Measurements from ENCODE around the gene TCEANC. TPM values are rescaled to one million over a fixed set of nuclear protein-coding genes. Genes with fewer than 3 reads are reported as not detected.
"Not testable (repeated sequence)": the region's sequence is repeated elsewhere in the genome, so short reads cannot be mapped to it uniquely, and the experiment has no call there.

The TCEANC gene
- total RNA-seq = 1 to 10 TPM; 2.9 to 5.4 TPM
- long read RNA-seq, partial matches to known transcripts = 0 of 4 reads
- long read RNA-seq, other reads (novel, unspliced or antisense) = 4 of 4 reads

GRCh38 chrX:13652850-13653693 is at the start of gene TCEANC:
Gene TCEANC, plus strand, starts transcription at chrX:13653141. Its CDS starts 9,368 bp downstream, at chrX:13662509.
- intact Hi-C loops (cut with DNase I) = loop anchor here in 1 of 2 donors (10.0 kb wide), 1 partner anchor 382 kb away; no protein-coding TSS in a partner anchor
- DNase-seq = peak; percentile 98
- peak; percentile 99 for ATAC-seq

- DNase-seq (no peak), ATAC-seq (no peak)
- intact Hi-C loops (cut with DNase I) = no loop called here
Measured at GRCh38 chrX:13605611-13606010, 47.3 kb upstream of the TCEANC start.

- ATAC-seq (no peak), DNase-seq (no peak)
- intact Hi-C loops (cut with DNase I) = no loop called here
Measured at GRCh38 chrX:13607331-13607995, 45.5 kb upstream of the TCEANC start.

- intact Hi-C loops (cut with DNase I) = no loop called here
- DNase-seq = no peak
- no peak for ATAC-seq
Measured at GRCh38 chrX:13607996-13608365, 45.0 kb upstream of the TCEANC start.

- no peak for ATAC-seq
- intact Hi-C loops (cut with DNase I) = no loop called here
- no peak for DNase-seq
Measured at GRCh38 chrX:13614154-13614553, 38.8 kb upstream of the TCEANC start.

GRCh38 chrX:13620207-13620606 is 32.7 kb upstream of the TCEANC start:
- intact Hi-C loops (cut with DNase I) = no loop called here
- no peak for DNase-seq
- ATAC-seq = no peak

- no peak for DNase-seq
- intact Hi-C loops (cut with DNase I) = no loop called here
- ATAC-seq = no peak
Measured at GRCh38 chrX:13622401-13622964, 30.5 kb upstream of the TCEANC start.

GRCh38 chrX:13627306-13627705 is 25.6 kb upstream of the TCEANC start:
- no peak for ATAC-seq
- intact Hi-C loops (cut with DNase I) = no loop called here
- no peak for DNase-seq

GRCh38 chrX:13637224-13637623 is 15.7 kb upstream of the TCEANC start:
- ATAC-seq; DNase-seq; intact Hi-C loops (cut with DNase I): not testable (repeated sequence)

- DNase-seq (no peak), ATAC-seq (no peak)
- intact Hi-C loops (cut with DNase I) = no loop called here
Measured at GRCh38 chrX:13638021-13638420, 14.9 kb upstream of the TCEANC start.

GRCh38 chrX:13638826-13639225 is 14.1 kb upstream of the TCEANC start:
- DNase-seq = no peak
- intact Hi-C loops (cut with DNase I) = no loop called here
- no peak for ATAC-seq

GRCh38 chrX:13641684-13642083 is 11.3 kb upstream of the TCEANC start:
- intact Hi-C loops (cut with DNase I); ATAC-seq; DNase-seq: not testable (repeated sequence)

- intact Hi-C loops (cut with DNase I) = loop anchor here (2.0 to 5.0 kb wide), 2 partner anchors 137 to 138 kb away; no protein-coding TSS in a partner anchor
- ATAC-seq (no peak), DNase-seq (no peak)
Measured at GRCh38 chrX:13645464-13646153, 7.3 kb upstream of the TCEANC start.

- ATAC-seq (peak; percentile 68 to 74), DNase-seq (peak; percentile 66)
- intact Hi-C loops (cut with DNase I) = loop anchor here (2.0 to 5.0 kb wide), 2 partner anchors 137 to 139 kb away; no protein-coding TSS in a partner anchor
Measured at GRCh38 chrX:13646154-13646549, 6.8 kb upstream of the TCEANC start.

- intact Hi-C loops (cut with DNase I) = loop anchor here (2.0 to 5.0 kb wide), 2 partner anchors 139 to 140 kb away; no protein-coding TSS in a partner anchor
- DNase-seq (peak; percentile 75), ATAC-seq (peak; percentile 60 to 90)
Measured at GRCh38 chrX:13647709-13648212, 5.2 kb upstream of the TCEANC start.

GRCh38 chrX:13648336-13648735 is 4.6 kb upstream of the TCEANC start:
- not testable (repeated sequence) for ATAC-seq, DNase-seq
- intact Hi-C loops (cut with DNase I) = loop anchor here in 1 of 2 donors (5.0 kb wide), 1 partner anchor 141 kb away; no protein-coding TSS in a partner anchor

- intact Hi-C loops (cut with DNase I) = loop anchor here in 1 of 2 donors (5.0 to 10.0 kb wide), 2 partner anchors 143 to 385 kb away; no protein-coding TSS in a partner anchor
- ATAC-seq (no peak), DNase-seq (no peak)
Measured at GRCh38 chrX:13649838-13650237, 3.1 kb upstream of the TCEANC start.

- ATAC-seq = no peak
- intact Hi-C loops (cut with DNase I) = loop anchor here in 1 of 2 donors (10.0 kb wide), 1 partner anchor 384 kb away; no protein-coding TSS in a partner anchor
- DNase-seq = no peak
Measured at GRCh38 chrX:13650318-13650717, 2.6 kb upstream of the TCEANC start.

- ATAC-seq (no peak), DNase-seq (no peak)
- intact Hi-C loops (cut with DNase I) = loop anchor here in 1 of 2 donors (10.0 kb wide), 1 partner anchor 384 kb away; no protein-coding TSS in a partner anchor
Measured at GRCh38 chrX:13651150-13651549, 1.8 kb upstream of the TCEANC start.
